DMS79 (cell line): Measurements from ENCODE around the gene SRRM5.
"Not testable (repeated sequence)": the region's sequence is repeated elsewhere in the genome, so short reads cannot be mapped to it uniquely, and the experiment has no call there.

Experiments
- DNase-seq: peaks from one replicate; lab custom pipeline; 2025; lab: John Stamatoyannopoulos, UW

SRRM5 gene

DNA sequence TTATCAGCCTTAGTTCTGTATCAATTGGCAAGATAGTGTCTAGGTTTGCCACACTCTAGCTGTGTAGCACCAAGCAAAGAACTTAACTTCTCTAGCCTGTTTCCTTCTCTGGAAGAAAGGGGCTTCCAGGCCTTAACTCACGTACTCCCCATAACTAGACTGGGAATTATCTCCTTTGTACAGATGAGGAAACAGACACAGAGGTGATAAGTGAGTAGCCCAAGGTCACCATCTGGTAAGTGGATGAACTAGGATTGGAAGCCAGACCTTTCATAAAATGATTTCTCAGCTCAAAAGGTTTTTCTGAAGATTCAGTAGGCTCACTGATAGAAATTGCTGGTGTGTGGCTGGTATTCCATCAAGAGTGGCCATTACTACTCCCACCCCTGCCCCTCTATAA, 4.4 kb downstream of the SRRM5 start:
- DNase-seq: no peak

- DNase-seq: no peak
Measured at GRCh38 chr19:43616954-43617353, 5.1 kb downstream of the SRRM5 start.

GRCh38 chr19:43618921-43619261, 7.0 kb downstream of the SRRM5 start:
- peak; percentile 84 for DNase-seq

- DNase-seq: peak; percentile 93
Measured at GRCh38 chr19:43619262-43620060, 7.6 kb downstream of the SRRM5 start, which contains the start of gene ZNF428. TSS of gene ZNF428 (minus strand) at chr19:43619629. CDS start at chr19:43614304, 5,325 bp downstream.

- no peak for DNase-seq
Measured at GRCh38 chr19:43620061-43621001, 8.4 kb downstream of the SRRM5 start.

- DNase-seq: no peak
Measured at GRCh38 chr19:43622070-43622469, 10.2 kb downstream of the SRRM5 start.

- DNase-seq: no peak
Measured at GRCh38 chr19:43622956-43623355, 11.1 kb downstream of the SRRM5 start.

DNA sequence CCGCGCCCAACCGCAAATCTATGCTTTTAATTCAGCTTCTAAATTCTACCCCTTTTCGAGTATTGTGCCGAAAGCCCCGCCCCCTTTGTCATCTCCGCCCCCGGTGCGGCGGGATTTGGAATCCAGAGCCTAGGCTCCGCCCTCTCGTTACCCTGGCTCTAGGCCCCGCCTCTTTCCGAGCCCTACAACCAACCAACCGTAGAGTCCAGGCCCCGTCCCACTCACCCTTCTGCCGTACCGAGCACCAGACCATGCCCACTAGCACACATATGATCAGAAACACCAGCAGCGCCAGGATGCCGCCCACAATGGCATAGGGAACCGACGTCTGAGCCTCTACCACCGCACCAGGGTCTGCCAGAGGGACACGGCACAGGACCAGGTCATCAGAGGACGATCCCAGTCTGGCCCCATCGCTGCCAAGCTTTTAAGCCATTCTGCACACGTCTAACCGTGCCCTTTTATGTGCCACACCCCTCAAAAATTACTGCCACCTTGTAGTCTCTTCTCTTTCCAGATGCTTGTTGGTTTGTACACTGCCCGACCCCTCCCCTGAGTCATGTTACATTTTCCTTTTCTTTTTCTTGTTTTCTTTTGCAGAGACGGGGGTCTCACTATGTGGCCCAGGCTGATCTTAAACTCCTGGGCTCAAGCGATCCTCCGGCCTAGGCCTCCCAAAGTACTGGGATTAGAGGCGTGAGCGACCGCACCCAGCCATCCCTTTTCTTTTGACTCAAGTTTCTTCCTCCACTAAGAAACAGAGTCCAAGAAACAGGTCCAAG, 12.2 kb downstream of the SRRM5 start:
- no peak for DNase-seq

GRCh38 chr19:43624933-43625332, 13.0 kb downstream of the SRRM5 start:
- no peak for DNase-seq

DNA sequence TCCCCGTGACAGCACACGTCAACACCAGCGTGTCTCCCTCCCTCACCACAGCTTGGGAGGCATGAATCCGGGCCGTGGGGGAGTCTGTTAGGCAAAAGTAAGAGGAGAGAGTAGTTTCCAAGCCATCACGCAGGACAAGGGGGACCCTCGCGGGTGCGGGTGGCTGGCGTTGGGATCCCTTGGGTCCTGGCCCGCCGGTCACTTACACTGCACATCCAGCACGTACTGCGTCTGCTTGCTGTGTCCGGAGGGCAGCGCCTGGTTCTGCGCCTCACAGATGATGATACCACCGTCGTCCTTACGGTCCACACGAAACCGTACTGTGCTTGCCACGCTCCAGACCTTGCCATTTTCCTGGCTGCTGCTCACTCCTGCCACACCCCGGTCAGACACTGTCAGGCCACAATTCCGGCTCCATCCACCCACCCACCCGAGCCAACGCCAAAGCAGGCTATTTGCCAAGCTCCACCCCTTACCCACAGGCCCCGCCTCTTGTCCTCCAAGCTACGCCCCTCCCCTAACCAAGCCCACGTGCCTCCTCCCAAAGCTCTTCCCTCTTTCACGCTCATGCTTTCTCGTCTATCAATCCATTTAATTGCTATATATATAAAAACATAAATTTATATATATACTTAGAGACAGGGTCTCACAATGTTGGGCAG, 14.2 kb downstream of the SRRM5 start:
- no peak for DNase-seq

GRCh38 chr19:43626838-43627237, 14.9 kb downstream of the SRRM5 start:
- DNase-seq: no peak

DNA sequence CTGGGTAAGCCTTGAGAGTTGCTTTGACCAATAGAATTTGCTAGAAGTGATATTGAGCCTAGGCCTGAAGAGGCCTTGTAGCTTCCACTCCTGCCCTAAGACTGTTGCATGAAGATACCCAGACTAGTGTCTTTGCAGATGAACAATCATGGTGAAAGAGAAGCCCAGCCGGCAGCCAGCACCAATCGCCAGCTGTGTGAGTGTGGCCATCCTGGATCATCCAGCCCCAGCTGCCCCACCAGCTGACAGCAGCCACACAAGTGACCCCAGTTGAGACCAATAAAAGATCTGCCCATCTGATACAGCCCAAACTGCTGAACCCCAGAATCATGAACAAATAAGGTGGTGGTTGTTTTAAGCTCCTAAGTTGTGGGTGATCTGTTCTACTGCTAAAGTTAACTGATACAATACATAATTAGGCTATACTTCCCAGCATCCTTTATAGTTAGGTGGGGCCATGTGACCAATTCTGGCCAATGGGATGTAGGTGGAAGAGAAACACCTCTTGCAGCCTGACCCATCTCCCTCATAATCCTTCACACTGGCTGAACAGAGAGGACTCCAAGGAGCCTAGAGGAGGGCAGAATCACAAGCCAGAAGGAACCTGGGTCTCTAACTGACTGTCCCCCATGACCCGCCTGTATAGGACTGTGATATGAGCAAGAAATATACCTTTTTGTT, 16.9 kb downstream of the SRRM5 start:
- DNase-seq: no peak

DNA sequence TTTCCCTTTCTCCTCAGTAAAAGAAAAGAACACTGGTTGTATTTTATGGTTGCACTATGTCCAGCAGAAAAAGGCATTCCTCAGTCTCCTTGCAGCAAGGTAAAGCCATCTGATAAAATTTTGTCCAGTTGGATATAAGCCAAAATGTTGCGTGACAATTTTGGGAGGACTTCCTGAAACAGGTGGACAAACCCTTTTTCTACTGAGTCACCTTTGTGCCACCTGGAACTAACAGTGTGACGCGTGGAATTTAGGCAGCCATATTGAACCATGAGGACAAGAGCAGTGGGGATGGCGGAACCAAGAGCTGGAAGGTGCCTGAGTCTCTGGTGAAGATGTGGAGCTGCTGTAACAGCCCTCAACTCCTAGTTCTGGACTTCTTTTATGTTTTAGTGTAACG, 19.6 kb downstream of the SRRM5 start:
- no peak for DNase-seq

DNA sequence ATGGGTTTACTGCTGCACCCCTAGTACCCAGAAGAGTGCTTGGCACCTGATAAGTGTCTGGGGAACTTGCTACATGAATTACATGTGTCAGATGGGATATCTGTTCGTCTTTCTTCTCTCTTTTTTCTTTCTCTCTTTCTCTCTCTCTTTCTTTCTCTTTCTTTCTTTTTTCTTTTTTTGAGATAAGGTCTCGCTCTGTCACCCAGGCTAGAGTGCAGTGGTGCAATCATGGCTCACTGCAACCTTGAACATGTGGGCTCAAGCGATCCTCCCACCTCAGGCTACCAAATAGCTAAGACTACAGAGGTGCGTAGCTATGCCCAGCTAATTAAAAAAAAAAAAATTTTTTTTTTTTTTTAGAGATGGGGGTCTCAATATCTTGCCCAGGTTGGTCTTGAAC, 21.6 kb downstream of the SRRM5 start:
- DNase-seq: no peak

- DNase-seq: no peak
Measured at GRCh38 chr19:43634068-43634467, 22.2 kb downstream of the SRRM5 start.

- DNase-seq: no peak
Measured at GRCh38 chr19:43634506-43634871, 22.6 kb downstream of the SRRM5 start.

DNA sequence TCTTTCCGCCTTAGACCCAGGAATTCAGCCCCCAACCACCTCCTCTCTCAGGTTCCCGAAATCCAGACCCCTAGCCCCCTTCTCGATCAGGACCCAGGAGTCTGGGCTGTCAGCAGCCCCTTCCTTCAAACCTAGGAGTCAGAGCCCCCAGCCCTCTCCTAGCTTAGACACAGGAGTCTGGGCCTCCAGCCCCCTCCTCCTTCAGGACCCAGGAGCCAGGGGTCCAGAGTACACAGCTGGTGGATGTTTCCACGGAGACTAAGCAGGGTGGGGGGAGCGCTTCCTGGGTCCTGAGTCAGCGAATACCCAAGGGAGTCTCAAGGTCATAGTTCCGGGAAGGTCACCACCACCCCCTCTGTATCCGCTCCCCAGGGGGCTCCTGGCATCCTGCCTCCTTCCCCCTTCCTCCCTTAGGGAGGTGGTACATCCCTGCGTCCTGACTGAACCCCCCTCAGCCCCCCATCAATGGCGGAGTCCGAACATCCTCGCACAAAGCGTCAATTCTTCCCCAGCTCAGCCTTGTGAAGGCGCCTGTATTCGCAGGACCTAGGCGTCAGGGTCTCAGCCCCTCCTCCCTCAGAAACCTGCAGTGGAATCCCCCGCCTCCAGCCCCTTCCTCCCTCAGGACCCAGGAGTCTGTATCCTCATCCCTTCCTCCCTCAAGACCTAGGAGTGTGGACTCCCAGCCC, 23.1 kb downstream of the SRRM5 start:
- DNase-seq: no peak

DNA sequence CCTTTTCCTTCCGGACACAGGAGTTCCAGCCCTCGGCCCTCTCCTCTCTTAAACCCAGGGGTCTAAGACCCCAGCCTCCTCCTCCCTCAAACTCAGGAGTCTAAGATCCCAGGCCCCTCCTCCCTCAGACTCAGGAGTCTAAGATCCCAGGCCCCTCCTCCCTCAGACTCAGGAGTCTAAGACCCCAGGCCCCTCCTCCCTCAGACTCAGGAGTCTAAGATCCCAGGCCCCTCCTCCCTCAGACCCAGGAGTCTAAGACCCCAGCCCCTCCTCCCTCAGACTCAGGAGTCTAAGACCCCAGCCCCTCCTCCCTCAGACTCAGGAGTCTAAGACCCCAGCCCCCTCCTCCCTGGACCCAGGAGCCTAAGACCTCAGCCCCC, 23.7 kb downstream of the SRRM5 start:
- DNase-seq: not testable (repeated sequence)

DNA sequence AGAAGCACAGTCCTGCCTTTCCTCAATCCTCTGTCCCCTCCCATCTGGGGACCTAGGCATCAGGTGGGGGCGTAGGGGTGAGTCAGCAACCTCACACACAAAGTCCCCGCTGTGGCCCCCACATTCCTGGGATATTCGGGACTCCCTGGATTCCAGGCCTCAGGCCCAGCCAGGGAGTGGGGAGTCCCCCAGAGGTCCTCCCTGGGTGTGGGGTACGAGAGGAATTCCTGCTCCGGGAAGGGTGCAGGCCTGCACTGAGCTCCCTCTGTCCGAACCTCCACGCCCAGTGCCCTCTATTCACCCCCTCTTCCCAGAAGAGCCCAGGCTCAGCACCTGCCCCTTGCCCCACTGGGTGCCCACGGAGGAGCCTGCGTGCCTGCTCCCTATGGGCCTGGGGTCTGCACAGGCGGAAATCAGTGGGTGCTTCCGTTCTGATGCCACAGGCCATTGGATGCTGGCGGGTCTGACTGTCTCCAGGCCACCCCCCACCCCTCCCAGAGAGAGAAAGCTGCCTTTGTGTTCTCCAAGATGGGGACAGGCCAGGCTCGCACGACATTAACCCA, 24.3 kb downstream of the SRRM5 start:
- DNase-seq: no peak
